Peyer's patch (tissue), 4 donors: ENCODE measurements around the gene RAD18. TPM values are rescaled to one million over a fixed set of nuclear protein-coding genes. Genes with fewer than 3 reads are reported as not detected.

Source experiments
- DNase-seq, 3 donors: peaks; one replicate each; pipeline ENCODE4 v3.0.0-alpha.2; 2017 to 2019
- H3K27ac ChIP-seq, 4 donors: fragments of 200-600 bp; sonication (generic); one replicate each; pipeline ENCODE4 v1.5.1; 2016 to 2019
- H3K27me3 ChIP-seq, 2 donors: fragments of 200-600 bp; sonication (generic); one replicate each; pipeline ENCODE4 v1.5.1; 2019
- H3K36me3 ChIP-seq, 3 donors: fragments of 200-600 bp; sonication (generic); one replicate each; pipeline ENCODE4 v1.5.1; 2016 to 2019
- H3K4me1 ChIP-seq, 4 donors: fragments of 200-600 bp; sonication (generic); one replicate each; pipeline ENCODE4 v1.5.1; 2016 to 2019
- H3K4me3 ChIP-seq, 4 donors: fragments of 200-600 bp; sonication (generic); 1 replicate in 3 of 4; 2 replicates in 1 of 4; pipeline ENCODE4 v1.5.1; 2016 to 2019; ENCODE audit warnings: mild to moderate bottlenecking in 1 of 4
- H3K9me3 ChIP-seq, 4 donors: fragments of 200-600 bp; sonication (generic); one replicate each; pipeline ENCODE4 v1.5.1; 2016 to 2019; ENCODE audit warnings: mild to moderate bottlenecking in 1 of 4
- CTCF ChIP-seq, 6 experiments: fragments of 450-650 bp in 4 of 6; fragments of 200-600 bp in 2 of 6; sonication (generic) in 1 of 6; IDR thresholded peaks; one replicate each; pipeline ENCODE4 v1.5.1; 2017 to 2019; ENCODE audit warnings: antibody characterized with exemption in 6 of 6, mild to moderate bottlenecking in 3 of 6, moderate library complexity in 1 of 6
- POLR2A ChIP-seq, 2 donors: fragments of 450-650 bp; IDR thresholded peaks; one replicate each; pipeline ENCODE4 v1.5.1; 2017; ENCODE audit warnings: antibody characterized with exemption in 2 of 2, mild to moderate bottlenecking in 2 of 2, moderate library complexity in 2 of 2
- total RNA-seq, 4 donors: library from RNA; depleted of rRNA; stranded (reverse); fragments of >200 nt; gene quantifications; one replicate each; pipeline ENCODE4 v1.1.0, GENCODE V29; 2016

RAD18 gene
- total RNA-seq, 4 donors from 2014 or later = 6.5 to 26.4 (median 10.3) TPM

DNA sequence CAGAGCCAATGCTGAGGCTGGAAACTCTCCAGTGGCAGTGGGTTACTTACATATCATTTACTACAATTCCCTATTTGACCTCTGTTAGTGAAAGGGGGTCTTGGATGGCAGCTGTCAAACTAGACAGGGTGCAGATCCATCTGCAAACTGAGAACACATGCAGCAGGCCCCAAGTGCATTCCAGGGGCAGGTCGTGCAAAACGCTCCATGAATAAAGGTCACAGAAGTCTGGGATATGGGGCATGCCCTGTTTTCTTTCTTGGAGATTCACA is 25.0 kb upstream of the RAD18 start:
- Histone ChIP-seq H3K27me3 (no peaks in the 10 kb centered on the region), H3K4me1 (peaks cover 0 to under 1% (median 0%) of the 10 kb centered on the region in 4 donors), H3K9me3 (no peaks in the 10 kb centered on the region), H3K36me3 (no peaks in the 10 kb centered on the region), H3K27ac (no peak overlapping the region), H3K4me3 (no peak overlapping the region)
- no peak for DNase-seq
- TF ChIP-seq POLR2A (IDR thresholded peaks at IDR 0.05) (no peak), CTCF (IDR thresholded peaks at IDR 0.05) (no peak)

- peaks cover 0 to 6% (median 0%) of the 10 kb centered on the region in 4 donors for H3K4me1 ChIP-seq
- no peaks in the 10 kb centered on the region for H3K27me3 ChIP-seq
- no peak overlapping the region for H3K4me3 ChIP-seq
- no peaks in the 10 kb centered on the region for H3K36me3 ChIP-seq
- H3K9me3 ChIP-seq = no peaks in the 10 kb centered on the region
- DNase-seq = peak; percentile 29 to 73 (median 63)
- no peak for TF ChIP-seq POLR2A (IDR thresholded peaks at IDR 0.05)
- TF ChIP-seq CTCF (IDR thresholded peaks at IDR 0.05) = peak; percentile 23 to 68 (median 54)
- no peak overlapping the region for H3K27ac ChIP-seq
Measured at GRCh38 chr3:8987645-8988383, 24.5 kb upstream of the RAD18 start.

DNA sequence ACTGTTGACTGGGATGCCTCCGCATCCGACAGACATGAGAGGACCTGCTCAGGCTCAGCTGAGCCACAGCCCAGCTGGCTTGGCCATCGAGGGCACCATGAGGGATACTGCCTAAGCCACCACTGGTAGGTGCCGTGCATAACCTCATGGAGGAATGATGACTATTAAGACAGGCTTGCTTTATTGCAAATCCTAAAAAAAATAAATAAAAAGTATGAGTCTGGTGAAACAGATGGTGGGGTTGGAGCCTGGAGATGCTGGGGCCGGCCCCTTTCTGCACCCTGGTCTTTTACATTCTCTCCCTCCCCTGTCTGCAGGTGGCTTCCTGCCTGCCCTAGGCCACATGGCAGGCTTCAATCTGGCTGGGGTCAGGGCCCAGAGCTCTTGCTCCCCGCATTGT is 24.0 kb upstream of the RAD18 start:
- TF ChIP-seq CTCF (IDR thresholded peaks at IDR 0.05) (no peak), POLR2A (IDR thresholded peaks at IDR 0.05) (no peak)
- Histone ChIP-seq H3K4me1 (peaks cover 0 to 7% (median 0%) of the 10 kb centered on the region in 4 donors), H3K4me3 (no peak overlapping the region), H3K36me3 (no peaks in the 10 kb centered on the region), H3K27me3 (no peaks in the 10 kb centered on the region), H3K27ac (no peak overlapping the region), H3K9me3 (no peaks in the 10 kb centered on the region)
- DNase-seq = no peak

- Histone ChIP-seq H3K9me3 (no peaks in the 10 kb centered on the region), H3K4me3 (no peak overlapping the region), H3K27ac (no peak overlapping the region), H3K36me3 (no peaks in the 10 kb centered on the region), H3K4me1 (peaks cover 0 to 7% (median 0%) of the 10 kb centered on the region in 4 donors), H3K27me3 (no peaks in the 10 kb centered on the region)
- TF ChIP-seq CTCF (IDR thresholded peaks at IDR 0.05) = no peak
- TF ChIP-seq POLR2A (IDR thresholded peaks at IDR 0.05) = no peak
- DNase-seq = no peak
Measured at GRCh38 chr3:8986741-8987140, 23.5 kb upstream of the RAD18 start.

- Histone ChIP-seq H3K27ac (no peak overlapping the region), H3K9me3 (no peaks in the 10 kb centered on the region), H3K4me1 (peaks cover 0 to 7% (median 0%) of the 10 kb centered on the region in 4 donors), H3K27me3 (no peaks in the 10 kb centered on the region), H3K4me3 (no peak overlapping the region), H3K36me3 (no peaks in the 10 kb centered on the region)
- no peak for DNase-seq
- TF ChIP-seq CTCF (IDR thresholded peaks at IDR 0.05) (no peak), POLR2A (IDR thresholded peaks at IDR 0.05) (no peak)
Measured at GRCh38 chr3:8985876-8986275, 22.6 kb upstream of the RAD18 start.
